Heart right ventricle (tissue), 16 donors: Measurements from ENCODE around the gene EHHADH. TPM values are rescaled to one million over a fixed set of nuclear protein-coding genes. Genes with fewer than 3 reads are reported as not detected.

Experiments
- ATAC-seq, 8 donors: fragments of 200-7000 bp; cut with Tn5 transposase; one replicate each; pipeline ENCODE4 v1.9.1; 2020; ENCODE audit warnings: mild to moderate bottlenecking in 8 of 8, moderate library complexity in 8 of 8, moderate number of reproducible peaks in 1 of 8
- DNase-seq, 2 donors: peaks; one replicate each; pipeline ENCODE4 v3.0.0-alpha.2; 2020
- H3K27ac ChIP-seq, 10 donors: fragments of 200-600 bp; sonication (generic) in 2 of 10; one replicate each; pipeline versions ENCODE4 v1.5.0 to v1.8.0; 2020 to 2022; ENCODE audit warnings: mild to moderate bottlenecking in 3 of 10
- H3K27me3 ChIP-seq, 7 donors: fragments of 200-600 bp; one replicate each; pipeline ENCODE4 v1.8.0; 2021 to 2022; ENCODE audit warnings: mild to moderate bottlenecking in 2 of 7
- H3K36me3 ChIP-seq, 9 donors: fragments of 200-600 bp; sonication (generic) in 1 of 9; one replicate each; pipeline versions ENCODE4 v1.5.0 to v1.8.0; 2020 to 2022; ENCODE audit warnings: mild to moderate bottlenecking in 2 of 9
- H3K4me1 ChIP-seq, 9 donors: fragments of 200-600 bp; sonication (generic) in 1 of 9; one replicate each; pipeline versions ENCODE4 v1.5.0 to v1.8.0; 2020 to 2022; ENCODE audit warnings: mild to moderate bottlenecking in 4 of 9
- H3K4me3 ChIP-seq, 10 donors: fragments of 200-600 bp; sonication (generic) in 2 of 10; one replicate each; pipeline versions ENCODE4 v1.5.0 to v1.8.0; 2020 to 2022; ENCODE audit warnings: mild to moderate bottlenecking in 7 of 10, moderate library complexity in 2 of 10
- H3K9me3 ChIP-seq, 11 donors: fragments of 200-600 bp in 10 of 11; sonication (generic) in 2 of 11; one replicate each; pipeline versions ENCODE4 v1.5.0 to v1.8.0; 2013 to 2022; ENCODE audit warnings: mild to moderate bottlenecking in 2 of 11, control low read depth in 1 of 11, moderate library complexity in 1 of 11
- WGBS, 2 donors: extraction: QIAGEN DNeasy Blood & Tissue Kit; methylation state at CpG; one replicate each; pipeline ENCODE4 v1.1.7; 2013; ENCODE audit warnings: inconsistent platforms in 1 of 2; 5-methylcytosine and 5-hydroxymethylcytosine counted together
- intact Hi-C, 10 donors: fragments of 100-400 bp; cut with DNase I; formaldehyde crosslinking; loops; one replicate each; pipeline versions ENCODE4 v1.11.1 to v1.14.2; 2022
- polyA plus RNA-seq, 2 donors: library from polyadenylated mRNA; stranded (reverse); fragments of 200-250 nt; gene quantifications; one replicate each; pipeline ENCODE4 v1.2.3, GENCODE V29; 2013
- total RNA-seq, 10 donors: library from RNA; stranded (reverse); fragmentation: NEBNext Ultra II Directional in 3 of 10; extraction: Animal tissue kit (Norgen Biotek cat#: 25700) in 3 of 10; gene quantifications; one replicate each; pipeline versions ENCODE4 v1.2.1 to v1.2.4, GENCODE V29; 2021 to 2023
- TF ChIP-seq, protein P1 (sequence below), 9 donors: fragments of 200-600 bp; sonication (generic) in 2 of 9; IDR thresholded peaks; one replicate each; pipeline versions ENCODE4 v1.5.0 to v1.8.0; 2021 to 2022; ENCODE audit warnings: antibody characterized with exemption in 9 of 9, mild to moderate bottlenecking in 5 of 9, moderate library complexity in 1 of 9
- donor health status: Arrhythmogenic right ventricular cardiomyopathy.
- donor health status: ischemic (EF 13 %, LVEDD 7.1; RV severe dilation, severe dysfunction).
- donor health status: healthy with polysubstance abuse.
- donor health status: DM: no; HTN: yes; CAD: no.
- donor health status: DM: no; HTN: no; CAD: no.
- donor health status: ischemic (EF 25% LVEDD 6.9; RV normal size, moderate dysfunction).
- donor health status: ischemic (EF 25% LVEDD 5.7; RV mildly dilated, moderate dysfunction).
- donor health status: healthy.
- donor health status: DM: yes; HTN: yes; CAD: no.
- donor health status: Ischemic cardiomyopathy.
- donor health status: ischemic (EF 35%, LVEDD 5.7; RV mildly dilated, moderate dysfunction).
- donor health status: nonischemic (EF 11% LVEDD 7.7; RV severe dilation, severe dysfunction).
- donor health status: DM: yes; HTN: yes; CAD: no.
- donor health status: PGD.
- donor health status: ischemic (EF 29% LVEDD 5.4; RV normal size, mild dysfunction).
- donor health status: nonischemic (EF 23%, LVEDD 6.1; RV moderate dilation, normal function).

The EHHADH gene
- total and polyA plus RNA-seq, 12 donors = 3.8 to 31.0 (median 20.0) TPM

- intact Hi-C loops = loop anchor here in 2 of 10 donors (10.0 kb wide), 3 partner anchors 198 to 258 kb away; no protein-coding TSS in a partner anchor
- WGBS, 2 donors = 86% methylated on average over 11 of the region's 11 CpGs
- H3K27me3 ChIP-seq = peaks cover 0 to 3% (median 0%) of the 10 kb centered on the region in 7 donors
Measured at GRCh38 chr3:185172086-185173049, 81.5 kb downstream of the EHHADH start.

DNA sequence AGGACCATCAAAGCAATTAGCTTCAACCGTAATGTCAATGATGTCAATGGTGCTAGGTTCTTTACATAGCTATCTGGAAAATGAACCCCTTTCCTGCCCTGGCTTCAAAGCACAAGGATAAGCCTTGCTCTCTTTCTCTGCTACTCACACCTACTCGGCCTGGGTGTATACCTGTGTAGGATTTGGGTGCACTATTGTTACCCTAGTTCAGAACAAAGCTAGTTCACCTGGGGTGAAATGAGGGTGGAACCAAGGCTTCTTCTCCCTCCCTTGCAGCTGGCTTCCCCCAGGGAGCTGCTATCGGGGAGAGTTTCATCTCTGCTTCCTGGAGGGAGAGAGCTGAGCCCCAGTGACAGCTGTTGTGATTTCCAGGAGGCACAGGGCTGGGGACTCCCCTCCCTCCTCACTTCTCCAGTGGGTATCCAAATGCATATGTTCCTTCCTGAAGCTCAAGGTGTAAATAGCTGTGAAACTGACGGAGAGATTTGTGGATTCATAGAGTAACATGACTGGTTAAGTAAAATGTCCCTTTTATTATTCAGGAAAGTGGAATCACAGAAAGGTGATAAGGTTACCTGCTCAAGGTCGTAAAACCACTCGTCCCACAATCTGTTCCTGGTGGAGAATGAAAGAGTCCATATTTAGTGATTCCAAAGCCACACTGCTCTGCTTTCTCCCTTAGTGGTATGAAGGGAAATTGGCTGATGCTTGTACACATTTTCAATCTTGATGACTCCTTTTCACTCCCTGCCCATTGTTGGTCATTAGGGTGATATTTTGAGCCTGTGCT, 89.2 kb downstream of the EHHADH start:
- TF ChIP-seq, protein P1, sequence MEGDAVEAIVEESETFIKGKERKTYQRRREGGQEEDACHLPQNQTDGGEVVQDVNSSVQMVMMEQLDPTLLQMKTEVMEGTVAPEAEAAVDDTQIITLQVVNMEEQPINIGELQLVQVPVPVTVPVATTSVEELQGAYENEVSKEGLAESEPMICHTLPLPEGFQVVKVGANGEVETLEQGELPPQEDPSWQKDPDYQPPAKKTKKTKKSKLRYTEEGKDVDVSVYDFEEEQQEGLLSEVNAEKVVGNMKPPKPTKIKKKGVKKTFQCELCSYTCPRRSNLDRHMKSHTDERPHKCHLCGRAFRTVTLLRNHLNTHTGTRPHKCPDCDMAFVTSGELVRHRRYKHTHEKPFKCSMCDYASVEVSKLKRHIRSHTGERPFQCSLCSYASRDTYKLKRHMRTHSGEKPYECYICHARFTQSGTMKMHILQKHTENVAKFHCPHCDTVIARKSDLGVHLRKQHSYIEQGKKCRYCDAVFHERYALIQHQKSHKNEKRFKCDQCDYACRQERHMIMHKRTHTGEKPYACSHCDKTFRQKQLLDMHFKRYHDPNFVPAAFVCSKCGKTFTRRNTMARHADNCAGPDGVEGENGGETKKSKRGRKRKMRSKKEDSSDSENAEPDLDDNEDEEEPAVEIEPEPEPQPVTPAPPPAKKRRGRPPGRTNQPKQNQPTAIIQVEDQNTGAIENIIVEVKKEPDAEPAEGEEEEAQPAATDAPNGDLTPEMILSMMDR (IDR thresholded peaks at IDR 0.05) = no peak
- Histone ChIP-seq H3K27me3 (peaks cover 0 to 3% (median 0%) of the 10 kb centered on the region in 7 donors), H3K9me3 (no peaks in the 10 kb centered on the region), H3K4me3 (no peak overlapping the region), H3K36me3 (no peaks in the 10 kb centered on the region), H3K27ac (no peak overlapping the region), H3K4me1 (no peaks in the 10 kb centered on the region)
- no peak for ATAC-seq
- DNase-seq = no peak
- 69 to 77% methylated on average over 6 of the region's 6 CpGs for WGBS, 2 donors
- intact Hi-C loops = no loop called here

More at GRCh38 chr3:185172086-185173049, 81.5 kb downstream of the EHHADH start:
- TF ChIP-seq, protein P1 (IDR thresholded peaks at IDR 0.05) = no peak
- Histone ChIP-seq H3K4me1 (peaks cover 0 to 20% (median 8%) of the 10 kb centered on the region in 9 donors), H3K27ac (no peak overlapping the region), H3K9me3 (no peaks in the 10 kb centered on the region), H3K36me3 (no peaks in the 10 kb centered on the region), H3K4me3 (no peak overlapping the region)
- ATAC-seq = no peak
- DNase-seq = no peak

- H3K27me3 ChIP-seq = peaks cover 0 to 13% (median 3%) of the 10 kb centered on the region in 7 donors
- no peaks in the 10 kb centered on the region for H3K36me3 ChIP-seq
- 72 to 77% methylated on average over 8 of the region's 8 CpGs for WGBS, 2 donors
- no peaks in the 10 kb centered on the region for H3K9me3 ChIP-seq
- ATAC-seq = no peak
- TF ChIP-seq, protein P1 (IDR thresholded peaks at IDR 0.05) = no peak
- intact Hi-C loops = no loop called here
- H3K4me3 ChIP-seq = no peak overlapping the region
- no peak overlapping the region for H3K27ac ChIP-seq
- no peaks in the 10 kb centered on the region for H3K4me1 ChIP-seq
- no peak for DNase-seq
Measured at GRCh38 chr3:185162634-185163033, 91.2 kb downstream of the EHHADH start.

DNA sequence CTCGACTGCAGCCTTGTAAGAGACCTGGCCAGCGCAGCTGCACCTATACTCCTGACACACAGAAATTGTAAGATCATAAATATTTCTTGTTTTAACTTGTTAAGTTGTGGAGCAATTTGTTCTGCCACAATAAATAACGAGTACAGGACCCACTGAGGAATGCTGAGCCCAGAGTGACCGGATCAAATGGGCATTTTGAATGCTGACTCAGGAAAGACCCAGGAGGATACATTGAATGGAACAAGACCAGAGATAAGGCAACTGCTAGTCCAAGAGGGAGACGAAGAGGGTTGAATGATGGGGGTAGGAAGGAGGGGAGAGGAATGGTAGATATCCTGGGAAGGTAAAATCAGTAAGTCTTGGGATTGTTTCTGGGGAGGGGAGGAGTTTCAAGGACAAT, 92.1 kb downstream of the EHHADH start:
- no peak overlapping the region for H3K27ac ChIP-seq
- no peaks in the 10 kb centered on the region for H3K4me1 ChIP-seq
- no peak overlapping the region for H3K4me3 ChIP-seq
- no peaks in the 10 kb centered on the region for H3K9me3 ChIP-seq
- no peaks in the 10 kb centered on the region for H3K36me3 ChIP-seq
- WGBS, 2 donors = 80 to 81% methylated on average over 5 of the region's 5 CpGs
- DNase-seq = no peak
- TF ChIP-seq, protein P1 (IDR thresholded peaks at IDR 0.05) = no peak
- no peak for ATAC-seq
- peaks cover 0 to 17% (median 3%) of the 10 kb centered on the region in 7 donors for H3K27me3 ChIP-seq
- intact Hi-C loops = no loop called here
